CD14-positive monocyte (primary cell): ENCODE data around the gene NEK10. TPM values are rescaled to one million over a fixed set of nuclear protein-coding genes. Genes with fewer than 3 reads are reported as not detected.

Experiments
- DNase-seq, 3 donors: peaks; one replicate each; pipeline ENCODE4 v3.0.0-alpha.2; 2011 to 2022
- H2AFZ ChIP-seq: 2 replicates; pipeline ENCODE4 v1.6.0; 2012; ENCODE audit warnings: mild to moderate bottlenecking, low read depth, low read length, inconsistent platforms; ENCODE audit not compliant: insufficient read depth, poor library complexity, severe bottlenecking
- H3K27ac ChIP-seq, 2 donors: 1 replicate in 1 of 2; 2 replicates in 1 of 2; pipeline ENCODE4 v1.5.1; 2012 to 2013; ENCODE audit warnings: low read length in 2 of 2, control low read depth in 1 of 2, inconsistent platforms in 1 of 2, low read depth in 1 of 2, mild to moderate bottlenecking in 1 of 2
- H3K27me3 ChIP-seq, 2 donors: one replicate each; pipeline versions ENCODE4 v1.6.0 to v1.6.1; 2011 to 2013; ENCODE audit warnings: low read length in 2 of 2; ENCODE audit not compliant: control insufficient read depth in 2 of 2, insufficient read depth in 2 of 2
- H3K36me3 ChIP-seq, 2 donors: replicated peaks in 1 of 2; 1 replicate in 1 of 2; 2 replicates in 1 of 2; pipeline versions ENCODE4 v1.5.1 to v1.6.1; 2012 to 2013; ENCODE audit warnings: low read length in 2 of 2, control low read depth in 1 of 2, inconsistent platforms in 1 of 2, mild to moderate bottlenecking in 1 of 2; ENCODE audit not compliant: insufficient read depth in 2 of 2, control insufficient read depth in 1 of 2
- H3K4me1 ChIP-seq, 2 donors: 1 replicate in 1 of 2; 2 replicates in 1 of 2; pipeline versions ENCODE4 v1.5.1 to v1.6.1; 2012 to 2013; ENCODE audit warnings: low read length in 2 of 2, control low read depth in 1 of 2, inconsistent platforms in 1 of 2, mild to moderate bottlenecking in 1 of 2, moderate library complexity in 1 of 2; ENCODE audit not compliant: insufficient read depth in 2 of 2, control insufficient read depth in 1 of 2
- H3K4me2 ChIP-seq: replicated peaks from 2 replicates; pipeline ENCODE3; 2012; ENCODE audit warnings: low read length, moderate library complexity, mild to moderate bottlenecking; ENCODE audit not compliant: poor library complexity, severe bottlenecking; ENCODE audit errors: extremely low read depth
- H3K4me3 ChIP-seq, 3 experiments: fragments of 200-600 bp in 1 of 3; sonication (generic) in 1 of 3; replicated peaks in 1 of 3; 1 replicate in 2 of 3; 2 replicates in 1 of 3; pipeline ENCODE4 v1.5.1; 2011 to 2013; ENCODE audit warnings: low read length in 3 of 3, mild to moderate bottlenecking in 3 of 3, control low read depth in 2 of 3, low read depth in 2 of 3, inconsistent platforms in 1 of 3, moderate library complexity in 1 of 3
- H3K79me2 ChIP-seq: 2 replicates; pipeline ENCODE4 v1.6.0; 2012; ENCODE audit warnings: mild to moderate bottlenecking, control low read depth, inconsistent platforms, low read length, moderate library complexity; ENCODE audit not compliant: insufficient read depth
- H3K9ac ChIP-seq: 2 replicates; pipeline ENCODE4 v1.6.0; 2017; ENCODE audit warnings: low read length, mild to moderate bottlenecking; ENCODE audit not compliant: insufficient read depth, poor library complexity, severe bottlenecking
- H3K9me3 ChIP-seq, 2 donors: replicated peaks in 1 of 2; 1 replicate in 1 of 2; 2 replicates in 1 of 2; pipeline versions ENCODE4 v1.5.1 to v1.6.1; 2012 to 2013; ENCODE audit warnings: low read length in 2 of 2, control low read depth in 1 of 2; ENCODE audit not compliant: control insufficient read depth in 1 of 2, insufficient read depth in 1 of 2
- H4K20me1 ChIP-seq: 2 replicates; pipeline ENCODE4 v1.6.0; 2012; ENCODE audit warnings: mild to moderate bottlenecking, low read length, control low read depth, moderate library complexity; ENCODE audit not compliant: insufficient read depth
- H3K27ac Mint-ChIP-seq, 7 donors: one replicate each; pipeline ENCODE4 v1.8.0; 2020; ENCODE audit warnings: mild to moderate bottlenecking in 7 of 7, mixed read lengths in 7 of 7, moderate library complexity in 6 of 7, inconsistent platforms in 2 of 7
- H3K27me3 Mint-ChIP-seq, 3 donors: one replicate each; pipeline ENCODE4 v1.8.0; 2021 to 2022; ENCODE audit warnings: low read depth in 3 of 3, mild to moderate bottlenecking in 3 of 3, mixed read lengths in 3 of 3, moderate library complexity in 3 of 3, inconsistent platforms in 1 of 3
- H3K36me3 Mint-ChIP-seq, 2 donors: one replicate each; pipeline ENCODE4 v1.8.0; 2020; ENCODE audit warnings: mixed read lengths in 2 of 2, inconsistent platforms in 1 of 2, mild to moderate bottlenecking in 1 of 2
- H3K4me1 Mint-ChIP-seq: one replicate; pipeline ENCODE4 v1.8.0; 2020; ENCODE audit warnings: mild to moderate bottlenecking, mixed read lengths
- H3K4me3 Mint-ChIP-seq, 2 donors: one replicate each; pipeline ENCODE4 v1.8.0; 2020; ENCODE audit warnings: mild to moderate bottlenecking in 2 of 2, mixed read lengths in 2 of 2, moderate library complexity in 1 of 2
- H3K9me3 Mint-ChIP-seq, 7 donors: one replicate each; pipeline ENCODE4 v1.8.0; 2020 to 2022; ENCODE audit warnings: mixed read lengths in 7 of 7, mild to moderate bottlenecking in 6 of 7, moderate library complexity in 6 of 7, inconsistent platforms in 2 of 7
- WGBS: methylation state at CpG from one replicate; pipeline ENCODE4 v1.1.5; 2013; ENCODE audit warnings: missing lambda C conversion rate; ENCODE audit not compliant: insufficient coverage; 5-methylcytosine and 5-hydroxymethylcytosine counted together
- intact Hi-C, 2 donors: fragments of 100-400 bp; cut with micrococcal nuclease; formaldehyde crosslinking; loops; one replicate each; pipeline versions ENCODE4 v1.15.0 to v1.15.1; 2023
- polyA plus RNA-seq, 3 donors: library from polyadenylated mRNA; depleted of rRNA in 1 of 3; unstranded in 2 of 3; stranded (reverse) in 1 of 3; fragments of 300-500 nt in 2 of 3; fragments of >200 nt in 1 of 3; fragmentation: Illumina TruSeq in 2 of 3; gene quantifications; 1 replicate in 2 of 3; 2 replicates in 1 of 3; pipeline ENCODE4 v1.2.3, GENCODE V29; 2012 to 2021
- TF ChIP-seq, protein P1 (sequence below): fragments of 200-600 bp; IDR thresholded peaks from one replicate; pipeline ENCODE4 v1.8.0; 2022; ENCODE audit warnings: antibody characterized with exemption, mild to moderate bottlenecking

Gene NEK10
- polyA plus RNA-seq, 3 donors: not detected

DNA sequence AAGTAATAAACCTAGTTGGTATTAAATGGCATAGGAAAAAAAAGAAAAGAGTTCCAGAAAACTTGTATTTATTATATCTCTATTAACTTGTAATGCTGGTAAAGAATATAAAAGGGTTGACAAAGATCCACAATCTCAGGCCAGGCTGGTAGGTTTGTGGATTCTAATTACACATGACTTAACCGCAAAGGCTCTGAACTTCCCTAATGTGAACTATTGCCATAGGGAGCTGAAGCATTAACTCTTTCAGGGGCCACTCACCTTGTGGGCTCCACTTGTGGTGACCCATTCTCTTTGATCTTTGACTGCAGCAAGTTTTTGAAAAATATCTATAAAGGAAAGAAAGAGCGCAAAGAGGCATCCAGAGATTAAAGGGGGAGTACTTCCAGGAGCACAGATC, 58.5 kb downstream of the NEK10 start:
- H3K79me2 ChIP-seq: no peaks in the 10 kb centered on the region
- no peak overlapping the region for H3K4me2 ChIP-seq
- Mint-ChIP-seq H3K36me3 (peaks cover 0 to 1% of the 10 kb centered on the region in 2 donors), H3K9me3 (peaks cover 2 to 13% (median 9%) of the 10 kb centered on the region in 7 donors), H3K4me3 (no peak overlapping the region), H3K27me3 (peaks cover 0 to 3% (median 0%) of the 10 kb centered on the region in 3 donors), H3K4me1 (peaks cover 5% of the 10 kb centered on the region), H3K27ac (no peak overlapping the region)
- H4K20me1 ChIP-seq: no peaks in the 10 kb centered on the region
- no peaks in the 10 kb centered on the region for H3K9me3 ChIP-seq
- no peaks in the 10 kb centered on the region for H3K27me3 ChIP-seq
- no peak overlapping the region for H3K9ac ChIP-seq
- intact Hi-C loops: no loop called here
- H2AFZ ChIP-seq: no peak overlapping the region
- TF ChIP-seq, protein P1, sequence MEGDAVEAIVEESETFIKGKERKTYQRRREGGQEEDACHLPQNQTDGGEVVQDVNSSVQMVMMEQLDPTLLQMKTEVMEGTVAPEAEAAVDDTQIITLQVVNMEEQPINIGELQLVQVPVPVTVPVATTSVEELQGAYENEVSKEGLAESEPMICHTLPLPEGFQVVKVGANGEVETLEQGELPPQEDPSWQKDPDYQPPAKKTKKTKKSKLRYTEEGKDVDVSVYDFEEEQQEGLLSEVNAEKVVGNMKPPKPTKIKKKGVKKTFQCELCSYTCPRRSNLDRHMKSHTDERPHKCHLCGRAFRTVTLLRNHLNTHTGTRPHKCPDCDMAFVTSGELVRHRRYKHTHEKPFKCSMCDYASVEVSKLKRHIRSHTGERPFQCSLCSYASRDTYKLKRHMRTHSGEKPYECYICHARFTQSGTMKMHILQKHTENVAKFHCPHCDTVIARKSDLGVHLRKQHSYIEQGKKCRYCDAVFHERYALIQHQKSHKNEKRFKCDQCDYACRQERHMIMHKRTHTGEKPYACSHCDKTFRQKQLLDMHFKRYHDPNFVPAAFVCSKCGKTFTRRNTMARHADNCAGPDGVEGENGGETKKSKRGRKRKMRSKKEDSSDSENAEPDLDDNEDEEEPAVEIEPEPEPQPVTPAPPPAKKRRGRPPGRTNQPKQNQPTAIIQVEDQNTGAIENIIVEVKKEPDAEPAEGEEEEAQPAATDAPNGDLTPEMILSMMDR: no peak
- no peak overlapping the region for H3K4me3 ChIP-seq
- peak in 1 of 3 donors; percentile 10 for DNase-seq
- no peak overlapping the region for H3K27ac ChIP-seq
- WGBS: 0% methylated on average over 1 of the region's 2 CpGs
- peaks cover 0 to 6% of the 10 kb centered on the region in 2 donors for H3K4me1 ChIP-seq
- H3K36me3 ChIP-seq: no peaks in the 10 kb centered on the region

DNA sequence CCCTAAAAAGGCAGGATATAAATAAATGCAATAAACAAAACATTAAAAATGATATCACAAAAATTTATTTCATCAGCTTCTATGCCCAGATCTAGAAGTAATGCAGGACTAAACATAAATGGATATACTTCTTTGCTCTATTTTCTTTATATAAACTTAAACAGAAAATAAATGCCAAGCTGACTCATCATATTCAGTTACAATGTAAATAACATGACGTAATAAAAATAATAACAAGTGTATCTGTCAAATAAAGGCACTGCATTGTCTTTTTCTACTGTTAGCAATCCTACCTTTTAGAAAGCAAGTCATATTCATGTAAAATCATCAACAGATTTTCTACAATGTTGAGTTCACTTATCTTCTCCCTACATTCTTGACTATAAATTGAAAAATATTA, 61.6 kb downstream of the NEK10 start:
- no peaks in the 10 kb centered on the region for H3K79me2 ChIP-seq
- no peak overlapping the region for H3K4me2 ChIP-seq
- Mint-ChIP-seq H3K27me3 (peaks cover 0 to 3% (median 0%) of the 10 kb centered on the region in 3 donors), H3K4me1 (peaks cover 5% of the 10 kb centered on the region), H3K27ac (no peak overlapping the region), H3K4me3 (no peak overlapping the region), H3K36me3 (peaks cover 0 to 1% of the 10 kb centered on the region in 2 donors), H3K9me3 (peaks cover 2 to 13% (median 10%) of the 10 kb centered on the region in 7 donors)
- no peaks in the 10 kb centered on the region for H3K36me3 ChIP-seq
- intact Hi-C loops: no loop called here
- H3K27me3 ChIP-seq: no peaks in the 10 kb centered on the region
- no peaks in the 10 kb centered on the region for H4K20me1 ChIP-seq
- peaks cover 0 to 6% of the 10 kb centered on the region in 2 donors for H3K4me1 ChIP-seq
- H3K27ac ChIP-seq: no peak overlapping the region
- H3K4me3 ChIP-seq: no peak overlapping the region
- TF ChIP-seq, protein P1: no peak
- no CpG with 5 or more reads among the region's 1 CpG for WGBS
- no peak overlapping the region for H2AFZ ChIP-seq
- no peak for DNase-seq
- no peak overlapping the region for H3K9ac ChIP-seq
- H3K9me3 ChIP-seq: no peaks in the 10 kb centered on the region
